ENCODE measurements around the gene MLIP.

- TF ChIP-seq STAT1 (IDR thresholded peaks at IDR 0.05; ENCODE audit: unreplicated experiment): no peak
- TF ChIP-seq, protein P1, sequence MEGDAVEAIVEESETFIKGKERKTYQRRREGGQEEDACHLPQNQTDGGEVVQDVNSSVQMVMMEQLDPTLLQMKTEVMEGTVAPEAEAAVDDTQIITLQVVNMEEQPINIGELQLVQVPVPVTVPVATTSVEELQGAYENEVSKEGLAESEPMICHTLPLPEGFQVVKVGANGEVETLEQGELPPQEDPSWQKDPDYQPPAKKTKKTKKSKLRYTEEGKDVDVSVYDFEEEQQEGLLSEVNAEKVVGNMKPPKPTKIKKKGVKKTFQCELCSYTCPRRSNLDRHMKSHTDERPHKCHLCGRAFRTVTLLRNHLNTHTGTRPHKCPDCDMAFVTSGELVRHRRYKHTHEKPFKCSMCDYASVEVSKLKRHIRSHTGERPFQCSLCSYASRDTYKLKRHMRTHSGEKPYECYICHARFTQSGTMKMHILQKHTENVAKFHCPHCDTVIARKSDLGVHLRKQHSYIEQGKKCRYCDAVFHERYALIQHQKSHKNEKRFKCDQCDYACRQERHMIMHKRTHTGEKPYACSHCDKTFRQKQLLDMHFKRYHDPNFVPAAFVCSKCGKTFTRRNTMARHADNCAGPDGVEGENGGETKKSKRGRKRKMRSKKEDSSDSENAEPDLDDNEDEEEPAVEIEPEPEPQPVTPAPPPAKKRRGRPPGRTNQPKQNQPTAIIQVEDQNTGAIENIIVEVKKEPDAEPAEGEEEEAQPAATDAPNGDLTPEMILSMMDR (conservative IDR thresholded peaks at IDR 0.05; ENCODE audit: low read depth in 2 of 2): no peak
- TF ChIP-seq EZH2 (IDR thresholded peaks at IDR 0.05; ENCODE audit: low read depth, unreplicated experiment): no peak
- no peak for TF ChIP-seq JUNB (IDR thresholded peaks at IDR 0.05; ENCODE audit: unreplicated experiment)
- TF ChIP-seq, protein P2, sequence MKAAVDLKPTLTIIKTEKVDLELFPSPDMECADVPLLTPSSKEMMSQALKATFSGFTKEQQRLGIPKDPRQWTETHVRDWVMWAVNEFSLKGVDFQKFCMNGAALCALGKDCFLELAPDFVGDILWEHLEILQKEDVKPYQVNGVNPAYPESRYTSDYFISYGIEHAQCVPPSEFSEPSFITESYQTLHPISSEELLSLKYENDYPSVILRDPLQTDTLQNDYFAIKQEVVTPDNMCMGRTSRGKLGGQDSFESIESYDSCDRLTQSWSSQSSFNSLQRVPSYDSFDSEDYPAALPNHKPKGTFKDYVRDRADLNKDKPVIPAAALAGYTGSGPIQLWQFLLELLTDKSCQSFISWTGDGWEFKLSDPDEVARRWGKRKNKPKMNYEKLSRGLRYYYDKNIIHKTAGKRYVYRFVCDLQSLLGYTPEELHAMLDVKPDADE (IDR thresholded peaks at IDR 0.05): no peak
- no peak for TF ChIP-seq POLR2AphosphoS5 (IDR thresholded peaks at IDR 0.05; ENCODE audit: low read depth)
- TF ChIP-seq ZNF114 (CRISPR knock-in tag; IDR thresholded peaks at IDR 0.05): no peak
- no peak for TF ChIP-seq ZNF331 (CRISPR knock-in tag; IDR thresholded peaks at IDR 0.05; ENCODE audit: low read depth)
- TF ChIP-seq EZH2phosphoT487 (IDR thresholded peaks at IDR 0.05; ENCODE audit: unreplicated experiment): no peak
- no peak for TF ChIP-seq CREB1 (CRISPR knock-in tag; IDR thresholded peaks at IDR 0.05; ENCODE audit: low read depth)
These were observed 16.9 kb upstream of the MLIP start for GRCh38 chr6:54094293-54094692.
